A549 (cell line): ENCODE data around the gene PARD6G. TPM values are rescaled to one million over a fixed set of nuclear protein-coding genes. Genes with fewer than 3 reads are reported as not detected.

Source experiments
- ATAC-seq, 2 experiments: fragments of 200-7000 bp in 1 of 2; fragments of >200 bp in 1 of 2; cut with Nextera tagmentation in 1 of 2; cut with Tn5 transposase in 1 of 2; 3 replicates each; pipeline versions ENCODE4 v1.8.0 to v1.9.1; 2018 to 2020; ENCODE audit warnings: mild to moderate bottlenecking in 1 of 2, moderate library complexity in 1 of 2
- CTCF ChIA-PET: fragments of 300-600 bp; sonication (Branson Sonifier 250); formaldehyde crosslinking; extraction: SDS; loops from one replicate; lab custom pipeline; 2021; ENCODE audit warnings: antibody characterized with exemption, inconsistent platforms; lab: Yijun Ruan, JAX
- POLR2A ChIA-PET: fragments of 350-600 bp; formaldehyde crosslinking; extraction: SDS; loops from one replicate; lab custom pipeline; 2021; ENCODE audit warnings: antibody characterized with exemption, inconsistent platforms; lab: Yijun Ruan, JAX
- DNase-seq, 2 experiments: peaks; one replicate each; pipeline versions ENCODE4 v3.0.0 to v3.0.0-alpha.2; 2011 to 2016; ENCODE audit warnings: low read depth in 1 of 2, low spot score in 1 of 2
- FAIRE-seq: peaks from 2 replicates; lab custom pipeline; 2011; peaks lifted over from hg19 to GRCh38; lab: Jason Lieb, UNC
- H3K27ac ChIP-seq, 2 experiments: fragments of >200 bp; sonication (Bioruptor Twin); formaldehyde crosslinking; 3 replicates each; pipeline ENCODE4 v1.5.1; 2016 to 2017
- H3K4me1 ChIP-seq: fragments of >200 bp; sonication (Bioruptor Twin); formaldehyde crosslinking; 3 replicates; pipeline ENCODE4 v1.6.1; 2016
- H3K4me2 ChIP-seq: fragments of >200 bp; sonication (Bioruptor Twin); formaldehyde crosslinking; 3 replicates; pipeline ENCODE4 v1.6.1; 2016
- H3K4me3 ChIP-seq: fragments of >200 bp; sonication (Bioruptor Twin); formaldehyde crosslinking; 3 replicates; pipeline ENCODE4 v1.5.1; 2016
- H3K9me3 ChIP-seq: fragments of >200 bp; sonication (Bioruptor Twin); formaldehyde crosslinking; 3 replicates; pipeline ENCODE4 v1.6.1; 2016
- CHD2 ChIP-seq: fragments of 150-350 bp; IDR thresholded peaks from 2 replicates; pipeline ENCODE4 v1.6.1; 2014; ENCODE audit warnings: low read length; ENCODE audit not compliant: partially characterized antibody
- E2F6 ChIP-seq: IDR thresholded peaks from 2 replicates; pipeline ENCODE4 v1.6.1; 2012; ENCODE audit warnings: low read depth, borderline replicate concordance
- ELK1 ChIP-seq: fragments of 150-350 bp; IDR thresholded peaks from 2 replicates; pipeline ENCODE4 v1.6.1; 2014; ENCODE audit warnings: low read depth, mild to moderate bottlenecking, low read length
- EP300 ChIP-seq, 2 experiments: fragments of >200 bp; sonication (Bioruptor Twin); formaldehyde crosslinking; IDR thresholded peaks; 2 replicates in 1 of 2; 3 replicates in 1 of 2; pipeline ENCODE4 v1.6.1; 2016 to 2017
- ESRRA ChIP-seq: fragments of 150-350 bp; IDR thresholded peaks from 2 replicates; pipeline ENCODE4 v1.6.1; 2014; ENCODE audit warnings: mild to moderate bottlenecking, low read length, borderline replicate concordance
- FOSB ChIP-seq: fragments of 250-450 bp; sonication (Bioruptor Pico); IDR thresholded peaks from 2 replicates; pipeline ENCODE4 v1.5.0; 2020; ENCODE audit warnings: mild to moderate bottlenecking, moderate library complexity
- HMGXB4 ChIP-seq: fragments of 250-450 bp; sonication (Bioruptor Pico); IDR thresholded peaks from 2 replicates; pipeline ENCODE4 v1.5.0; 2021; ENCODE audit warnings: mild to moderate bottlenecking, moderate library complexity, borderline replicate concordance
- HOXB13 ChIP-seq: fragments of 250-450 bp; sonication (Bioruptor Pico); IDR thresholded peaks from 2 replicates; pipeline ENCODE4 v1.5.0; 2020; ENCODE audit warnings: low read depth, mild to moderate bottlenecking, moderate library complexity
- KDM1A ChIP-seq: fragments of 200-600 bp; sonication (generic); IDR thresholded peaks from 2 replicates; pipeline ENCODE4 v1.6.1; 2016; ENCODE audit warnings: low read depth, mild to moderate bottlenecking
- KDM5A ChIP-seq: fragments of 200-600 bp; sonication (generic); IDR thresholded peaks from 2 replicates; pipeline ENCODE4 v1.6.1; 2016; ENCODE audit warnings: antibody characterized with exemption, mild to moderate bottlenecking
- MAX ChIP-seq: IDR thresholded peaks from 2 replicates; pipeline ENCODE4 v1.6.1; 2012
- NFE2L2 ChIP-seq: fragments of 150-350 bp; conservative IDR thresholded peaks from 2 replicates; pipeline ENCODE4 v1.6.1; 2014; ENCODE audit warnings: low read length
- NPAS2 ChIP-seq: fragments of 250-450 bp; sonication (Bioruptor Pico); IDR thresholded peaks from 2 replicates; pipeline ENCODE4 v1.8.0; 2022; ENCODE audit warnings: mild to moderate bottlenecking, moderate library complexity, borderline replicate concordance
- PHF8 ChIP-seq: fragments of 200-600 bp; sonication (generic); IDR thresholded peaks from 2 replicates; pipeline ENCODE4 v1.6.1; 2016; ENCODE audit warnings: low read depth, mild to moderate bottlenecking, antibody characterized with exemption, moderate library complexity, borderline replicate concordance
- POLR2A ChIP-seq: IDR thresholded peaks from 2 replicates; pipeline ENCODE4 v1.6.1; 2012; ENCODE audit warnings: mild to moderate bottlenecking, low read length
- RCOR1 ChIP-seq: fragments of 150-350 bp; IDR thresholded peaks from 2 replicates; pipeline ENCODE4 v1.6.1; 2014; ENCODE audit warnings: antibody characterized with exemption, low read length, low read depth
- REST ChIP-seq: fragments of 200-600 bp; sonication (generic); IDR thresholded peaks from 2 replicates; pipeline ENCODE4 v1.6.1; 2016; ENCODE audit warnings: antibody characterized with exemption, mild to moderate bottlenecking, moderate library complexity
- RFX5 ChIP-seq: fragments of 450-650 bp; IDR thresholded peaks from 2 replicates; pipeline ENCODE4 v1.7.1; 2014; ENCODE audit warnings: antibody characterized with exemption, mild to moderate bottlenecking, moderate library complexity
- TFCP2L1 ChIP-seq: fragments of 250-450 bp; sonication (Bioruptor Pico); IDR thresholded peaks from 2 replicates; pipeline ENCODE4 v1.5.0; 2021; ENCODE audit warnings: mild to moderate bottlenecking
- USF2 ChIP-seq: fragments of 450-650 bp; IDR thresholded peaks from 2 replicates; pipeline ENCODE4 v1.6.1; 2014; ENCODE audit warnings: antibody characterized with exemption
- ZC3H11A ChIP-seq: fragments of 450-650 bp; IDR thresholded peaks from 2 replicates; pipeline ENCODE4 v1.6.1; 2014; ENCODE audit warnings: antibody characterized with exemption, mild to moderate bottlenecking
- WGBS: methylation state at CpG from one replicate; pipeline ENCODE4 v1.1.6; 2017; ENCODE audit errors: missing lambda C conversion rate; 5-methylcytosine and 5-hydroxymethylcytosine counted together
- polyA plus RNA-seq, 4 experiments: library from polyadenylated mRNA; depleted of rRNA in 3 of 4; stranded (reverse); fragments of >200 nt; fragmentation: RNase III in 1 of 4; extraction: RNeasy Plus Mini Kit Qiagen cat#74134 plus additional on column Dnase treatment in 1 of 4; gene quantifications; 2 replicates in 3 of 4; 3 replicates in 1 of 4; pipeline ENCODE4 v1.2.3, GENCODE V29; 2011 to 2017

The PARD6G gene
- polyA plus RNA-seq, 2 of the 4 experiments (the other 2 are of a cell fraction), result 1.6 to 2.3 TPM

- Histone ChIP-seq H3K4me1 (no peaks in the 10 kb centered on the region), H3K4me3 (no peak overlapping the region), H3K9me3 (no peaks in the 10 kb centered on the region), H3K27ac (no peak overlapping the region), H3K4me2 (no peak overlapping the region)
- WGBS, result 73% methylated on average over 4 of the region's 4 CpGs
- FAIRE-seq (no peak), ATAC-seq (no peak), DNase-seq (no peak)
- TF ChIP-seq HMGXB4 (CRISPR knock-in tag) (no peak), PHF8 (no peak), HOXB13 (CRISPR knock-in tag) (no peak), EP300 (IDR thresholded peaks at IDR 0.05) (no peak), RFX5 (no peak), MAX (no peak), KDM5A (no peak)
- ChIA-PET CTCF (interaction anchor here (1.0 to 1.2 kb wide), 2 partner anchors 8 to 10 kb away, joined by 3 read pairs; no protein-coding TSS in a partner anchor), POLR2A (no interaction called here)
Observed at GRCh38 chr18:80208620-80209019, 38.7 kb downstream of the PARD6G start.

GRCh38 chr18:80205294-80205693 is 42.0 kb downstream of the PARD6G start:
- no peak overlapping the region for H3K4me2 ChIP-seq
- CTCF ChIA-PET, result no interaction called here
- no peak for TF ChIP-seq HMGXB4 (CRISPR knock-in tag)
- no peak for TF ChIP-seq CHD2
- TF ChIP-seq NFE2L2, result no peak
- no peak for TF ChIP-seq FOSB (CRISPR knock-in tag)
- no peak for TF ChIP-seq REST
- TF ChIP-seq POLR2A, result no peak
- no peak for TF ChIP-seq ESRRA
- TF ChIP-seq E2F6, result no peak
- no peak for TF ChIP-seq ZC3H11A
- TF ChIP-seq RCOR1, result no peak
- no peak for TF ChIP-seq TFCP2L1 (CRISPR knock-in tag)
- TF ChIP-seq NPAS2 (CRISPR knock-in tag), result no peak
- TF ChIP-seq EP300 (IDR thresholded peaks at IDR 0.05), result no peak
- TF ChIP-seq KDM1A, result no peak
- TF ChIP-seq USF2, result no peak
- TF ChIP-seq ELK1, result no peak
- TF ChIP-seq, all 56 proteins: peak for 0
- Histone ChIP-seq H3K9me3 (no peaks in the 10 kb centered on the region), H3K4me3 (no peak overlapping the region), H3K27ac (no peak overlapping the region), H3K4me1 (no peaks in the 10 kb centered on the region)
- no peak for ATAC-seq
- FAIRE-seq, result no peak
- no peak for DNase-seq
- WGBS, result 34% methylated on average over 4 of the region's 4 CpGs
- POLR2A ChIA-PET, result no interaction called here
